Esophagus mucosa (tissue), 1 donor: ENCODE results near the gene BACH1. TPM values are rescaled to one million over a fixed set of nuclear protein-coding genes. Genes with fewer than 3 reads are reported as not detected.
A peak's percentile ranks its signal among the peaks of the same experiment; 100 is the strongest.

ENCODE experiments used
- ATAC-seq: fragments of 200-7000 bp; cut with Tn5 transposase; one replicate; pipeline ENCODE4 v1.9.1; 2020
- total RNA-seq: library from RNA; stranded (reverse); gene quantifications from one replicate; pipeline ENCODE4 v1.2.4, GENCODE V29; 2023
- donor health status: DM: yes; HTN: yes; CAD: no.

The BACH1 gene
- total RNA-seq, 1 donor from 2014 or later, result 61.5 TPM

- peak; percentile 41 for ATAC-seq
Observed at GRCh38 chr21:29382030-29382654, 83.4 kb downstream of the BACH1 start.

DNA sequence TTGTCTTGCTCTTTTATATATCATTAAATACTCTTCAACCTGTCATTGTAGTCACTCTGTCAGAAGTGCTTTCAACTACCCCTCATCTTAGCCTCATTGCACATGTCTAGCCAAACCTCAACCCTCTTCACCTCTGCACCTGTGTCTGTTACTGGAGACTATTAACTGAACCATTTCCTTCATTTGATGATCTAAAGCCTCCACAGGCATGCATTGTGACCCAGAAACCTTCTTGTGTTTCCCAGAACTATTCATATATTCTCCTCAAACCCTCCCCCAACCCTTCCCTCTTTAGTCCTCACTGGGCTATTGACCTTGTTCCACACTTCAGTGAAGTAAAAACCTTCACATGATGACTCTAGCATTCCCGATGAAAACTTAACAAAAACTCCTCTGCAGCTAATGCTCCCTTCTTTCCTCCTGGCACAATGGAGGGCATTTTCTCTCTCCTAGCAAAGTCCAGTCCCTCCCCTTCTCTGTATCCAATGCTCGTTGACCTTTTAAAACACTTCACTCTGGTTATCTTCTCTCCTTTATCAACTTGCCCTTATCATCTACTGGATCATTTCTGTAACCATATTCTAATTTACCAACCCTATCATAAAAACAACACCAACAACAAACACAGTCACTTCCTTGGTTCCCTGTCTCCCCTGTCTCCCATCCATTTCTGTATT is 86.1 kb downstream of the BACH1 start:
- no peak for ATAC-seq

DNA sequence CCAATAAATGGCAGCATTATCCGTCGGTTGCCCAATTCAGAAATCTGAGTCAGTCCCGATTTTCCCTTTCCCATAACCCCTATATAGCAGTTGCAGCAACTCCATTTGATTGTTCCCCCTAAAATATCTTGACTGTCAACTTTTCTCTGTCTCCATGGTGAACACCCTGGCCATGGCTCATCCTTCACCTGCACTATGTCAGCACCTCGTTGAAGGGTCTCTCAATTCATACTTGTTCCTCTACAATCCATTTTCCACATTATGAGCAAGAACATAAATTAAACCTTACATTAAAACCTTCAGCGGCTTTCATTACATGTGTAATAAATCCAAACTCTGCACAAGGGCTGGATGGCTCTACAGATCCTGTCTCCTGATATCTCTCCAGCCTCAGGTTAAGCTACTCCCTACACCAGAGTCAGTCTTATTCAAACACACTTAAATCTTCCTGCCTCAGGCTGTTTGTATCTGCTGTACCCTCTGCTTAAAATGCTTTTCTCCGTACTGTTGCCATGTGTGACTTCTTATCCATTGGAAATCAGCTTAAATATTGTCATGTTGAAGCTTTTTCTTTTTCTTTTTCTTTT is 87.3 kb downstream of the BACH1 start:
- no peak for ATAC-seq

DNA sequence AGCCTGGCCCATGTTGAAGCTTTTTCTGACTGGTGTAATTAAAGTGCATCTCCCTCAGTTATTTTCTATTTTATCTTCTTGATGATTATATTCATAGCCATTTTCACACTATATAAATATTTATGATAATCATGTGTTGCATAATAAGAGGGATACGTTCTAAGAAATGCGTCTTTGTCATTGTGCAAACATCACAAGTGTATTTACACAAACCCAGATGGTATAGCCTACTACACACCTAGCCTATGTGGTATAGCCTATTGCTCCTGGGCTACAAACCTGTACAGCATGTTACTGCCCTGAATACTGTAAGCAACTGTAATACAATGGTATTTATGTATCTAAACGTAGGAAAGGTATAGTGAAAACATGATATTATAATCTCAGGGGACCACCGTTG is 88.1 kb downstream of the BACH1 start:
- ATAC-seq, result no peak

DNA sequence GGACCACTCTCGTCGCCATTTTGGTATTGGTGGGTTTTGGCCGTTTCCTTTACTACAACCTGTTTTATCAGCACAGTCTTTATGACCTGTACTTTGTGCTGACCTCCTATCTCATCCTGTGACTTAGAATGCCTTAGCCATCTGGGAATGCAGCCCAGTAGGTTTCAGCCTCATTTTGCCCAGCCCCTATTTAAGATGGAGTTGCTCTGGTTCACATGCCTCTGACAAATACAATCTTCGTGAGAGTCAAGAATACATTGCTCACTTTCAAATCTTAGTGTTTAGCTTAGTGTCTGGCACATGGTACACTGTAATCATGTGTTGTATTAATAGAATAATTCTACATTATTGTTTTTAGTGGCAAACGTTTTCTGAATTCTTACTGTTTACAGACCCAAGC is 88.9 kb downstream of the BACH1 start:
- no peak for ATAC-seq

DNA sequence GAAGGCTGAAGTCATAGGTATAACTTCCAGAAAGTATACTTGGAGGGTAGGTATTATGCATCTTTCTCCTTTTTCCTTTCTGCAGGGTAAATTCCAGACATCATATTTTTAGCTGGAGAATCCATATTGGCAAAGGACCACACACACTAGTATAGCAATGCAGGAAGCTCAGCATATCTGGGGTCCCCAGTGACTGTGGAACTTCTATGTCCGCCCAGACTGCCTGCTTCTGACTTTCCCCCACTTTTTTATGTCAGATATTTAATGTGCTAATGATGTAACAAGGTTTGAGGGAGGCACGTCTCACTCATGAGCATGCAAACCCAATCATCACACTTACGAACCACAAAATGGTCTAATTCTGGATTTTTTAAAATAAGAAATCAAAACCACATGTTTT is 90.4 kb downstream of the BACH1 start:
- no peak for ATAC-seq

DNA sequence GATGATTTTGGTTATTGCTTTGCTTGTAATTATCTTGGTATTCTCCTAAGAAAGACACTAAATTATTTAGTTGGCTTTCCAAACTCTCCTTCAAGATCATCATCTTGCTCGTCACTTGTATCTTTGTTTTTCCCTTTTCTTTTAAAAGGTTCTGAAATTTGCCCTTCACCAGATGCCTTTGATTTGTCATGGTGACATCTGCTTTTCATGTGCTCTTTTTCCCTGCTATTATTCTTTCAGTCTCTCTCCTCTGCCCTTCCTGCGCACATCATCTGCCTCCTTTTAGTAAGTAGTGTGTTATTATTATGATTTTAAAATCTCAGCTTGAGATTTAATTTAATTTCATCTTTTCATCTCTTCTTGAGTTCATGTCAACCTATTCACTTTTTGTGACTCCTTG is 92.1 kb downstream of the BACH1 start:
- no peak for ATAC-seq

GRCh38 chr21:29394051-29394450 is 95.3 kb downstream of the BACH1 start:
- ATAC-seq, result no peak

Other genes with a start within 250 kb of the BACH1 start
- 105 TPM for gene CCT8, start 225.3 kb upstream of the BACH1 start, total RNA-seq
- gene MAP3K7CL, start 168.3 kb upstream of the BACH1 start, total RNA-seq, result 3.1 TPM